Osteoblast (primary cell): ENCODE results near the gene PBX2. TPM values are rescaled to one million over a fixed set of nuclear protein-coding genes. Genes with fewer than 3 reads are reported as not detected.

Experiments used
- DNase-seq: peaks from one replicate; pipeline ENCODE4 v3.0.0; 2011; ENCODE audit warnings: low spot score, mixed read lengths; ENCODE audit not compliant: insufficient read length; ENCODE audit errors: missing footprints
- H2AFZ ChIP-seq: 2 replicates; pipeline ENCODE4 v1.6.0; 2011; ENCODE audit warnings: mild to moderate bottlenecking, low read length
- H3K27ac ChIP-seq: 2 replicates; pipeline ENCODE4 v1.5.1; 2011; ENCODE audit warnings: mild to moderate bottlenecking, low read depth, low read length, moderate library complexity
- H3K27me3 ChIP-seq: 2 replicates; pipeline ENCODE4 v1.6.0; 2012; ENCODE audit warnings: mild to moderate bottlenecking, control low read depth, inconsistent platforms, low read length, moderate library complexity; ENCODE audit not compliant: insufficient read depth
- H3K36me3 ChIP-seq: 2 replicates; pipeline ENCODE4 v1.5.1; 2011; ENCODE audit warnings: mild to moderate bottlenecking, low read length, control low read depth, moderate library complexity; ENCODE audit not compliant: insufficient read depth
- H3K4me1 ChIP-seq: 2 replicates; pipeline ENCODE4 v1.5.1; 2011; ENCODE audit warnings: mild to moderate bottlenecking, low read length, control low read depth, moderate library complexity; ENCODE audit not compliant: insufficient read depth
- H3K4me2 ChIP-seq: 2 replicates; pipeline ENCODE4 v1.6.0; 2011; ENCODE audit warnings: mild to moderate bottlenecking, low read length; ENCODE audit not compliant: insufficient read depth
- H3K4me3 ChIP-seq: fragments of 200-600 bp; sonication (generic); 3 replicates; pipeline ENCODE4 v1.5.1; 2012; ENCODE audit warnings: mild to moderate bottlenecking, low read length, inconsistent platforms; ENCODE audit not compliant: insufficient read depth
- H3K79me2 ChIP-seq: 2 replicates; pipeline ENCODE4 v1.6.0; 2012; ENCODE audit warnings: mild to moderate bottlenecking, low read length, control low read depth, inconsistent platforms; ENCODE audit not compliant: insufficient read depth
- H3K9me3 ChIP-seq: 2 replicates; pipeline ENCODE4 v1.5.1; 2011; ENCODE audit warnings: low read depth, low read length, control low read depth
- H4K20me1 ChIP-seq: 2 replicates; pipeline ENCODE4 v1.6.0; 2012; ENCODE audit warnings: mild to moderate bottlenecking, low read length, control low read depth; ENCODE audit not compliant: insufficient read depth
- small RNA-seq: library from RNA; depleted of rRNA; stranded (forward); fragments of <200 nt; gene quantifications from one replicate; pipeline ENCODE3, GENCODE V24; 2012
- total RNA-seq: library from RNA; depleted of rRNA; stranded (reverse); fragments of >200 nt; gene quantifications from 2 replicates; pipeline ENCODE4 v1.2.3, GENCODE V29; 2012
- TF ChIP-seq, protein P1 (sequence below): IDR thresholded peaks from 2 replicates; pipeline ENCODE4 v1.5.1; 2011; ENCODE audit warnings: mild to moderate bottlenecking, low read depth, low read length, moderate library complexity; ENCODE audit errors: extremely low read depth

Gene PBX2
- total RNA-seq, 1 donor: 17.4 TPM

DNA sequence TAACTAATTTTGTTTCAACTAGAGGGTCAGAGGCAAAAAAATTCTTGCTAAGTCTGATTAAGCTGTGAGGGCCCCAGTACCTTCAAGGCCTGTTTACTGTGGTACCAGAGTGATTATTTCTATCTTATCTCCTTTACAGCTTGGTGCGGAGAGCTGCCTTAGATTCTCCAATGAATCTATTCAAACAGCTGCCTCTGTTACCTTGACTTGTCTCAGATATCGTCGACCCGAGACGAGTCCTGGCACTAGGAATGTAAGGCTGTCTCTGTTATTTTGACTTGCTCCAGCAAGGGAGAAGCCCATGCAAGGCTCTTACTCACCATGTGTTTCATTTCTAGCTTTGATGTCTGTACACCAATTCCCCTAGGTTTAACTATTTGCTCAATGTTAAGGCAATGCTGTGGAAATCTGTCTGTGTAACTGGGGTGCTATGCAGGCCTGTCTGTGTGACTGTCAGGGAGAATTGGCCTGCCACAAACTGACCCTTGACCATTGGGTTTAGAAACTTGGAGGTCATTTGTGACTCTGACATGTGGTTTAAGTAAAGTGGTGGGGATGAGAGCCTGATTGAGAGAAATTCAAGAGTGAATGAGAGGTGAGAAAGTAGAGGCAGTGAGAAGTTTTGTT lies 49.5 kb downstream of the PBX2 start:
- DNase-seq: no peak
- TF ChIP-seq, protein P1, sequence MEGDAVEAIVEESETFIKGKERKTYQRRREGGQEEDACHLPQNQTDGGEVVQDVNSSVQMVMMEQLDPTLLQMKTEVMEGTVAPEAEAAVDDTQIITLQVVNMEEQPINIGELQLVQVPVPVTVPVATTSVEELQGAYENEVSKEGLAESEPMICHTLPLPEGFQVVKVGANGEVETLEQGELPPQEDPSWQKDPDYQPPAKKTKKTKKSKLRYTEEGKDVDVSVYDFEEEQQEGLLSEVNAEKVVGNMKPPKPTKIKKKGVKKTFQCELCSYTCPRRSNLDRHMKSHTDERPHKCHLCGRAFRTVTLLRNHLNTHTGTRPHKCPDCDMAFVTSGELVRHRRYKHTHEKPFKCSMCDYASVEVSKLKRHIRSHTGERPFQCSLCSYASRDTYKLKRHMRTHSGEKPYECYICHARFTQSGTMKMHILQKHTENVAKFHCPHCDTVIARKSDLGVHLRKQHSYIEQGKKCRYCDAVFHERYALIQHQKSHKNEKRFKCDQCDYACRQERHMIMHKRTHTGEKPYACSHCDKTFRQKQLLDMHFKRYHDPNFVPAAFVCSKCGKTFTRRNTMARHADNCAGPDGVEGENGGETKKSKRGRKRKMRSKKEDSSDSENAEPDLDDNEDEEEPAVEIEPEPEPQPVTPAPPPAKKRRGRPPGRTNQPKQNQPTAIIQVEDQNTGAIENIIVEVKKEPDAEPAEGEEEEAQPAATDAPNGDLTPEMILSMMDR: no peak
- no peak overlapping the region for H2AFZ ChIP-seq

DNA sequence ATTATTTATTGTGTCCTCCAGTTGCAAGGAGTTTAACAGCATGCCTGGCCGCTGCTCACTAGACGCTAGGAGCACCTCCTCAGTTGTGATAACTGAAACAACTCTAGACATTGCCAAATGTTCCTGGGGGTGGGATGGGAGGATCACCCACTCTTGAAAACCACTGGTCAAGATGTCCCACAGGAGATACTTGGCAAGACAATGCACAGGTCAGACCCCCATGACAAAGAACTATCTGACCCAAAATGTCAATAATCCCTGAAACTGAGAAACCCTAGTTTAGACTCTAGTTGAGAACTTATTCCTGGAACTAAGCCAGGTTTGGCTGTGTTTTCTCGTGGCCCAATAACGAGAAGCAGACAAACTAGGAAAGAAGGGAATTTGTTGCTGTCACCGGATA lies 50.4 kb downstream of the PBX2 start:
- Histone ChIP-seq H3K4me1 (peaks cover 3% of the 10 kb centered on the region), H2AFZ (no peak overlapping the region), H4K20me1 (no peaks in the 10 kb centered on the region), H3K79me2 (no peaks in the 10 kb centered on the region), H3K4me3 (no peak overlapping the region), H3K36me3 (no peaks in the 10 kb centered on the region), H3K9me3 (no peaks in the 10 kb centered on the region), H3K4me2 (no peak overlapping the region), H3K27ac (no peak overlapping the region), H3K27me3 (peaks cover 4% of the 10 kb centered on the region)
- DNase-seq: no peak
- TF ChIP-seq, protein P1: no peak

More for the DNA sequence above, 49.5 kb downstream of the PBX2 start:
- Histone ChIP-seq H3K4me2 (no peak overlapping the region), H3K9me3 (no peaks in the 10 kb centered on the region), H3K4me3 (no peak overlapping the region), H3K27ac (no peak overlapping the region), H3K4me1 (peaks cover 3% of the 10 kb centered on the region), H3K79me2 (no peaks in the 10 kb centered on the region), H3K36me3 (no peaks in the 10 kb centered on the region), H4K20me1 (no peaks in the 10 kb centered on the region), H3K27me3 (peaks cover 4% of the 10 kb centered on the region)

DNA sequence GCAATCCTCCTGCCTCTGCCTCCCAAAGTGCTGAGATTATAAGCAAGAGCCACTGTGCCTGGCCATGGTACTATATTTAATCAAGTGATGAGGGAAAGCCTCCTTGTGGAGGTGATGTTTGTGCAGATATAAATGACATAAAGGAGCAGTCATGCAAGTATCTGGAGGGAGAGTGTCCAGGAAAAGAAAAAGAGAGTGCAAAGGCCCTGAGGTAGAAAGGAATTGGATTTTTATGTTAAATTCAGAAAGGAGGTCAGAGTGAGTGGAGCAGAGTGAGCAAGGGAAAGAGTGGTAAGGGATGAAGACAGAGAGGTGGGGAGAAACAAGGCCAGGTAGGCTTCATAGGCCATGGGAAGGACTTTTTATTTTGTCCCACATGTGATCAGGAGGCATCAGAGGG lies 52.5 kb downstream of the PBX2 start:
- Histone ChIP-seq H3K27me3 (peaks cover 4% of the 10 kb centered on the region), H3K4me2 (no peak overlapping the region), H4K20me1 (no peaks in the 10 kb centered on the region), H3K79me2 (no peaks in the 10 kb centered on the region), H2AFZ (no peak overlapping the region), H3K4me1 (peaks cover 13% of the 10 kb centered on the region), H3K36me3 (no peaks in the 10 kb centered on the region), H3K27ac (no peak overlapping the region), H3K9me3 (no peaks in the 10 kb centered on the region), H3K4me3 (no peak overlapping the region)
- TF ChIP-seq, protein P1: no peak
- no peak for DNase-seq

Small RNA genes within 50 kb of the gene (small RNA-seq; reads per million reads assigned to genes)
- not detected for gene AL662884.1
- not detected for gene MIR6833

Other genes with a start within 250 kb of the PBX2 start
- gene CFB, start 244.1 kb downstream of the PBX2 start, total RNA-seq: 16.5 and 26.8 TPM in 2 replicates
- gene NELFE, start 231.2 kb downstream of the PBX2 start, total RNA-seq: 86.5 and 95.8 TPM in 2 replicates
- 42.0 and 46.0 TPM in 2 replicates for gene SKIC2, start 231.0 kb downstream of the PBX2 start, total RNA-seq
- gene DXO, start 218.1 kb downstream of the PBX2 start, total RNA-seq: 16.8 and 18.1 TPM in 2 replicates
- 7.2 and 8.3 TPM in 2 replicates for gene C4A, start 208.1 kb downstream of the PBX2 start, total RNA-seq
- 4.1 and 6.5 TPM in 2 replicates for gene C4B, start 175.4 kb downstream of the PBX2 start, total RNA-seq
- under 0.01 and 0.72 TPM in 2 replicates for gene CYP21A2, start 151.8 kb downstream of the PBX2 start, total RNA-seq
- gene TNXB, start 80.9 kb downstream of the PBX2 start, total RNA-seq: 8.3 and 11.9 TPM in 2 replicates
- 27.5 and 30.1 TPM in 2 replicates for gene ATF6B, start 62.0 kb downstream of the PBX2 start, total RNA-seq
- 9.8 and 11.5 TPM in 2 replicates for gene FKBPL, start 59.9 kb downstream of the PBX2 start, total RNA-seq
- under 0.01 TPM in 1 of 2 replicates, not detected in the other for gene PRRT1, start 38.3 kb downstream of the PBX2 start, total RNA-seq
- gene PPT2, start 36.1 kb downstream of the PBX2 start, total RNA-seq: 6.5 and 8.3 TPM in 2 replicates
- 0.29 and 0.36 TPM in 2 replicates for gene EGFL8, start 25.6 kb downstream of the PBX2 start, total RNA-seq
- gene AGPAT1, start 14.1 kb downstream of the PBX2 start, total RNA-seq: 17.4 and 19.2 TPM in 2 replicates
- 25.3 and 32.9 TPM in 2 replicates for gene RNF5, start 11.8 kb downstream of the PBX2 start, total RNA-seq
- gene AGER, start 5.9 kb downstream of the PBX2 start, total RNA-seq: under 0.01 TPM in 2 replicates
- gene GPSM3, start 2.4 kb upstream of the PBX2 start, total RNA-seq: 0.88 and 1.1 TPM in 2 replicates
- gene NOTCH4, start 33.9 kb upstream of the PBX2 start, total RNA-seq: 0.59 and 1.1 TPM in 2 replicates
- gene TSBP1, start 181.7 kb upstream of the PBX2 start, total RNA-seq: not detected in 2 replicates
- gene BTNL2, start 217.0 kb upstream of the PBX2 start, total RNA-seq: not detected in 2 replicates
- 5.8 and 50.7 TPM in 2 replicates for gene HLA-DRA, start 249.7 kb upstream of the PBX2 start, total RNA-seq